ENCODE results near the gene PASK. TPM values are rescaled to one million over a fixed set of nuclear protein-coding genes. Genes with fewer than 3 reads are reported as not detected.

The PASK gene
- total and polyA plus RNA-seq, 9 of the 15 experiments (the other 6 are each of a cell fraction or from before 2014, with no cell fraction given): 1.5 to 30.3 (median 9.9) TPM

- TF ChIP-seq BRF1 (IDR thresholded peaks at IDR 0.05; ENCODE audit: borderline replicate concordance, extremely low read depth, insufficient read length) (no peak), GATAD2B (IDR thresholded peaks at IDR 0.05; ENCODE audit: borderline replicate concordance) (no peak)
Measured at GRCh38 chr2:241121008-241121407, 28.3 kb downstream of the PASK start (continued).

GRCh38 chr2:241120440-241120839, 28.8 kb downstream of the PASK start:
- Histone ChIP-seq H3K4me1 (replicated peaks in 1 of 2; ENCODE audit: control insufficient read depth in 2 of 2, insufficient read depth in 2 of 2, low read length in 2 of 2) (no peaks in the 10 kb centered on the region), H2AFZ (ENCODE audit: low read depth, low read length) (no peak overlapping the region), H3K4me3 (no peak overlapping the region), H3K9ac (ENCODE audit: insufficient read depth in 1 of 2, low read depth in 2 of 2, low read length in 2 of 2) (no peak overlapping the region), H3K9me3 (replicated peaks; ENCODE audit: control insufficient read depth, insufficient read depth, low read depth, low read length) (no peaks in the 10 kb centered on the region), H3K36me3 (ENCODE audit: control insufficient read depth, insufficient read depth, low read length) (peaks cover 14% of the 10 kb centered on the region; the same call in 1 of the 3 replicates), H3K4me2 (ENCODE audit: insufficient read depth, low read length) (no peak overlapping the region), H3K27ac (ENCODE audit: extremely low read depth, low read depth, low read length) (no peak overlapping the region), H3K79me2 (ENCODE audit: control insufficient read depth, insufficient read depth, low read length) (no peaks in the 10 kb centered on the region), H4K20me1 (replicated peaks; ENCODE audit: control insufficient read depth, insufficient read depth, low read length) (no peaks in the 10 kb centered on the region), H3K9me1 (ENCODE audit: control insufficient read depth, insufficient read depth, low read length) (no peaks in the 10 kb centered on the region), H3K27me3 (ENCODE audit: control insufficient read depth in 2 of 2, insufficient read depth in 2 of 2, low read length in 2 of 2) (no peaks in the 10 kb centered on the region)
- in situ Hi-C loops (cut with MboI) (no loop called here), intact Hi-C loops (cut with micrococcal nuclease) (no loop called here)
- POLR2A ChIA-PET: interaction anchor here (0.7 kb wide), 1 partner anchor 20 kb away, joined by 4 read pairs; no protein-coding TSS in a partner anchor
- BruUV-seq (replicated peaks): no TSS peak
- DNase-seq (ENCODE audit: extremely low read depth in 1 of 4, low spot score in 3 of 4): no peak
- ATAC-seq: no peak
- FAIRE-seq: no peak
- WGBS (ENCODE audit: insufficient coverage, low coverage, missing lambda C conversion rate): 94% methylated on average over 1 of the region's 2 CpGs
- CTCF ChIA-PET (ENCODE audit: low intra/inter-chr PET ratio): no interaction called here
- no peak for TF ChIP-seq RREB1 (CRISPR knock-in tag; IDR thresholded peaks at IDR 0.05)
- no peak for TF ChIP-seq LCOR (CRISPR knock-in tag; IDR thresholded peaks at IDR 0.05)
- TF ChIP-seq TFE3 (CRISPR knock-in tag; IDR thresholded peaks at IDR 0.05): no peak
- no peak for TF ChIP-seq U2AF2 (optimal IDR thresholded peaks at IDR 0.05; ENCODE audit: low read depth, low read length)
- no peak for TF ChIP-seq ATF7 (IDR thresholded peaks at IDR 0.05)
- TF ChIP-seq ZNF41 (CRISPR knock-in tag; conservative IDR thresholded peaks at IDR 0.05): no peak
- TF ChIP-seq MBD2 (IDR thresholded peaks at IDR 0.05; ENCODE audit: borderline replicate concordance, low read depth): no peak
